Testis (tissue), 2 donors: Measurements from ENCODE around the gene ARHGEF28.

ENCODE experiments used
- CTCF ChIP-seq, 3 experiments: fragments of 450-650 bp in 2 of 3; fragments of 200-600 bp in 1 of 3; sonication (generic) in 1 of 3; IDR thresholded peaks; one replicate each; pipeline ENCODE4 v1.5.1; 2016 to 2019; ENCODE audit warnings: antibody characterized with exemption in 3 of 3, mild to moderate bottlenecking in 2 of 3, moderate library complexity in 1 of 3
- POLR2A ChIP-seq: fragments of 450-650 bp; IDR thresholded peaks from one replicate; pipeline ENCODE4 v1.6.1; 2017; ENCODE audit warnings: antibody characterized with exemption, mild to moderate bottlenecking, moderate library complexity

- TF ChIP-seq CTCF (IDR thresholded peaks at IDR 0.05) = no peak
- TF ChIP-seq POLR2A = no peak
Measured at GRCh38 chr5:73964352-73964865, 338.4 kb downstream of the ARHGEF28 start.
